IMR-90 (cell line): ENCODE data around the gene CST11.

Source experiments
- BHLHE40 ChIP-seq: fragments of 150-350 bp; IDR thresholded peaks from 2 replicates; pipeline ENCODE4 v1.6.1; 2016; ENCODE audit warnings: mild to moderate bottlenecking, low read depth, low read length
- CEBPB ChIP-seq: IDR thresholded peaks from 2 replicates; pipeline ENCODE4 v1.6.1; 2012; ENCODE audit warnings: low read depth, low read length, improper control_type of control experiment
- CHD1 ChIP-seq: IDR thresholded peaks from 2 replicates; pipeline ENCODE4 v1.6.1; 2012; ENCODE audit warnings: low read depth, low read length, improper control_type of control experiment
- CTCF ChIP-seq: conservative IDR thresholded peaks from 2 replicates; pipeline ENCODE4 v1.5.1; 2012; ENCODE audit warnings: mild to moderate bottlenecking, low read depth, low read length, improper control_type of control experiment
- FOS ChIP-seq: fragments of 150-350 bp; IDR thresholded peaks from 2 replicates; pipeline ENCODE4 v1.6.1; 2016; ENCODE audit warnings: low read depth, low read length
- MAZ ChIP-seq: IDR thresholded peaks from 2 replicates; pipeline ENCODE4 v1.6.1; 2012; ENCODE audit warnings: low read depth, mild to moderate bottlenecking, low read length, improper control_type of control experiment, moderate library complexity, borderline replicate concordance
- MXI1 ChIP-seq: IDR thresholded peaks from 2 replicates; pipeline ENCODE4 v1.6.1; 2012; ENCODE audit warnings: low read depth, mild to moderate bottlenecking, low read length, moderate library complexity, borderline replicate concordance
- POLR2A ChIP-seq: IDR thresholded peaks from 2 replicates; pipeline ENCODE4 v1.6.1; 2012; ENCODE audit warnings: mild to moderate bottlenecking, low read depth, low read length
- RAD21 ChIP-seq: IDR thresholded peaks from 2 replicates; pipeline ENCODE4 v1.6.1; 2012; ENCODE audit warnings: low read length, improper control_type of control experiment
- RCOR1 ChIP-seq: IDR thresholded peaks from 2 replicates; pipeline ENCODE4 v1.6.1; 2012; ENCODE audit warnings: mild to moderate bottlenecking, low read length, improper control_type of control experiment; ENCODE audit not compliant: insufficient replicate concordance
- RFX5 ChIP-seq: IDR thresholded peaks from 2 replicates; pipeline ENCODE4 v1.8.0; 2012; ENCODE audit warnings: low read depth, mild to moderate bottlenecking, low read length, moderate library complexity
- SMC3 ChIP-seq: fragments of 150-350 bp; IDR thresholded peaks from 2 replicates; pipeline ENCODE4 v1.6.1; 2016; ENCODE audit warnings: low read depth, mild to moderate bottlenecking, antibody characterized with exemption, low read length, moderate library complexity
- USF2 ChIP-seq: fragments of 150-350 bp; IDR thresholded peaks from 2 replicates; pipeline ENCODE4 v1.6.1; 2017; ENCODE audit warnings: mild to moderate bottlenecking, antibody characterized with exemption, low read length, low read depth

GRCh38 chr20:23410916-23411695, 41.6 kb downstream of the CST11 start:
- TF ChIP-seq CEBPB (no peak), RFX5 (no peak), BHLHE40 (no peak), CTCF (no peak), RCOR1 (no peak), USF2 (no peak), POLR2A (no peak), RAD21 (no peak), MAZ (no peak), FOS (no peak), MXI1 (no peak), SMC3 (no peak), CHD1 (no peak)
